ENCODE results near the gene PREB.

DNA sequence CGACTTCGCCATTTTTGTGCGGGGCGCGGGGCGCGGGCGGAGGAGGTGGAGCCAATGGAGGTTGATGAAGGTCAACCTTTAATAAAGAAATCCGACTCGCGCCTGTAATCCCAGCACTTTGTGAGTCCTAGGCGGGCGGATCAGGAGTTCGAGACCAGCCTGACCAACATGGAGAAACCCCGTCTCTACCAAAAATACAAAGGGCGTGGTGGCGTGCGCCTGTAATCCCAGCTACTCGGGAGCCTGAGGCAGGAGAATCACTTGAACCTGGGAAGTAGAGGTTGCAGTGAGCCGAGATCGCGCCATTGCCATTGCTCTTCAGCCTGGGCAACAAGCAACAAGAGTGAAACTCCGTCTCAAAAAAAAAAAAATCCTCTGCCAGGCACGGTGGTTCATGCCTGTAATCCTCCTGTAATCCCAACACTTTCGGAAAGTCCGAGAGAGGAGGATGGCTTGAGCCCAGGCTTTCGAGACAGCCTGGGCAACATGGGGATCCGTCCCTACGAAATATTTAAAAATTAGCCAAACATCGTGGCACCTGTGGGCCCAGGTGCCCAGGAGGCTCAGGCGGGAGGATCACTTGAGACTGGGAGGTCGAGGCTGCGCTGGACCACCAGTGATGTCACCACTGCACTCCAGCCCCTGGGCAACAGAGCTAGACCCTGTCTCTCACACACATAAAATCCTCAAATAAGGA, 493 bp upstream of the PREB start:
- TF ChIP-seq, protein P1, sequence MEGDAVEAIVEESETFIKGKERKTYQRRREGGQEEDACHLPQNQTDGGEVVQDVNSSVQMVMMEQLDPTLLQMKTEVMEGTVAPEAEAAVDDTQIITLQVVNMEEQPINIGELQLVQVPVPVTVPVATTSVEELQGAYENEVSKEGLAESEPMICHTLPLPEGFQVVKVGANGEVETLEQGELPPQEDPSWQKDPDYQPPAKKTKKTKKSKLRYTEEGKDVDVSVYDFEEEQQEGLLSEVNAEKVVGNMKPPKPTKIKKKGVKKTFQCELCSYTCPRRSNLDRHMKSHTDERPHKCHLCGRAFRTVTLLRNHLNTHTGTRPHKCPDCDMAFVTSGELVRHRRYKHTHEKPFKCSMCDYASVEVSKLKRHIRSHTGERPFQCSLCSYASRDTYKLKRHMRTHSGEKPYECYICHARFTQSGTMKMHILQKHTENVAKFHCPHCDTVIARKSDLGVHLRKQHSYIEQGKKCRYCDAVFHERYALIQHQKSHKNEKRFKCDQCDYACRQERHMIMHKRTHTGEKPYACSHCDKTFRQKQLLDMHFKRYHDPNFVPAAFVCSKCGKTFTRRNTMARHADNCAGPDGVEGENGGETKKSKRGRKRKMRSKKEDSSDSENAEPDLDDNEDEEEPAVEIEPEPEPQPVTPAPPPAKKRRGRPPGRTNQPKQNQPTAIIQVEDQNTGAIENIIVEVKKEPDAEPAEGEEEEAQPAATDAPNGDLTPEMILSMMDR (IDR thresholded peaks at IDR 0.05; ENCODE audit: borderline replicate concordance, extremely low read depth, low read length, poor library complexity, severe bottlenecking): no peak
- no peak for TF ChIP-seq EZH2 (IDR thresholded peaks at IDR 0.05; ENCODE audit: borderline replicate concordance, low read depth, low read length, severe bottlenecking)

Measured in DND-41 (cell line).